Measurements from ENCODE around the gene CCDC183.

GRCh38 chr9:136827794-136828473 lies 31.8 kb downstream of the CCDC183 start:
- TF ChIP-seq CTCF (IDR thresholded peaks at IDR 0.05; ENCODE audit: low read depth, low read length, poor library complexity, severe bottlenecking) (no peak), EZH2phosphoT487 (IDR thresholded peaks at IDR 0.05; ENCODE audit: borderline replicate concordance, low read length) (no peak)

All from DOHH2 (cell line).